HG03439 (cell line): ENCODE measurements around the gene SLC44A1.

ENCODE experiments used
- ATAC-seq: cut with Tn5 transposase; IDR thresholded peaks from one replicate; pipeline ENCODE4 v1.9.1; 2021; ENCODE audit warnings: mild to moderate bottlenecking, moderate library complexity; ENCODE audit not compliant: unreplicated experiment

Gene SLC44A1

GRCh38 chr9:105297442-105298075, 53.1 kb downstream of the SLC44A1 start:
- ATAC-seq, result no peak

- no peak for ATAC-seq
Observed at GRCh38 chr9:105299190-105299854, 54.9 kb downstream of the SLC44A1 start.

- no peak for ATAC-seq
Observed at GRCh38 chr9:105302728-105303127, 58.3 kb downstream of the SLC44A1 start.

- no peak for ATAC-seq
Observed at GRCh38 chr9:105305856-105306255, 61.4 kb downstream of the SLC44A1 start.

GRCh38 chr9:105306351-105307140, 62.1 kb downstream of the SLC44A1 start:
- ATAC-seq, result no peak

GRCh38 chr9:105307591-105308130, 63.2 kb downstream of the SLC44A1 start:
- no peak for ATAC-seq

- ATAC-seq, result no peak
Observed at GRCh38 chr9:105308461-105309341, 64.2 kb downstream of the SLC44A1 start.

GRCh38 chr9:105309531-105309931, 65.1 kb downstream of the SLC44A1 start:
- ATAC-seq, result no peak

GRCh38 chr9:105311306-105311705, 66.9 kb downstream of the SLC44A1 start:
- ATAC-seq, result no peak

- no peak for ATAC-seq
Observed at GRCh38 chr9:105313238-105313637, 68.8 kb downstream of the SLC44A1 start.

GRCh38 chr9:105316703-105317102, 72.3 kb downstream of the SLC44A1 start:
- no peak for ATAC-seq

- ATAC-seq, result no peak
Observed at GRCh38 chr9:105318729-105319191, 74.3 kb downstream of the SLC44A1 start.

GRCh38 chr9:105319202-105319813, 74.9 kb downstream of the SLC44A1 start:
- no peak for ATAC-seq

GRCh38 chr9:105320568-105320967, 76.1 kb downstream of the SLC44A1 start:
- peak; percentile 70 for ATAC-seq

- no peak for ATAC-seq
Observed at GRCh38 chr9:105328296-105328695, 83.8 kb downstream of the SLC44A1 start.

GRCh38 chr9:105328872-105329718, 84.6 kb downstream of the SLC44A1 start:
- ATAC-seq, result no peak

GRCh38 chr9:105329719-105330062, 85.2 kb downstream of the SLC44A1 start:
- ATAC-seq, result no peak

- no peak for ATAC-seq
Observed at GRCh38 chr9:105330201-105330600, 85.8 kb downstream of the SLC44A1 start.

- ATAC-seq, result peak; percentile 59
Observed at GRCh38 chr9:105330755-105331154, 86.3 kb downstream of the SLC44A1 start.
